Neural cell (in vitro differentiated cells): ENCODE measurements around the gene ST3GAL4.

Experiments used
- CTCF ChIP-seq: fragments of 450-650 bp; IDR thresholded peaks from 2 replicates; pipeline ENCODE4 v1.5.1; 2014; ENCODE audit warnings: antibody characterized with exemption, mild to moderate bottlenecking, moderate library complexity; ENCODE audit not compliant: poor library complexity, severe bottlenecking
- EP300 ChIP-seq: fragments of 450-650 bp; conservative IDR thresholded peaks from 2 replicates; pipeline ENCODE4 v1.6.1; 2014; ENCODE audit warnings: antibody characterized with exemption, mild to moderate bottlenecking, moderate library complexity; ENCODE audit not compliant: poor library complexity, severe bottlenecking
- EZH2 ChIP-seq: fragments of 200-600, 300-800 bp; shearing (Covaris generic), sonication (generic); IDR thresholded peaks from 2 replicates; pipeline ENCODE4 v1.6.1; 2014; ENCODE audit warnings: antibody characterized with exemption, low read length, borderline replicate concordance, mild to moderate bottlenecking; ENCODE audit not compliant: insufficient read depth, poor library complexity, severe bottlenecking
- MXI1 ChIP-seq: fragments of 450-650 bp; conservative IDR thresholded peaks from 2 replicates; pipeline ENCODE4 v1.6.1; 2014; ENCODE audit warnings: antibody characterized with exemption, mild to moderate bottlenecking; ENCODE audit not compliant: poor library complexity, severe bottlenecking
- POLR2AphosphoS5 ChIP-seq: IDR thresholded peaks from 2 replicates; pipeline ENCODE4 v1.6.1; 2012
- RAD21 ChIP-seq: fragments of 450-650 bp; conservative IDR thresholded peaks from 2 replicates; pipeline ENCODE4 v1.6.1; 2014; ENCODE audit warnings: antibody characterized with exemption, mild to moderate bottlenecking, moderate library complexity
- REST ChIP-seq: IDR thresholded peaks from 2 replicates; pipeline ENCODE4 v1.6.1; 2012; ENCODE audit warnings: borderline replicate concordance

GRCh38 chr11:126431401-126432064 is 76.0 kb downstream of the ST3GAL4 start:
- TF ChIP-seq CTCF (no peak), POLR2AphosphoS5 (no peak), EP300 (no peak), MXI1 (no peak), EZH2 (no peak), RAD21 (no peak), REST (no peak)
